ENCODE results near the gene ESR1. TPM values are rescaled to one million over a fixed set of nuclear protein-coding genes. Genes with fewer than 3 reads are reported as not detected.

ESR1 gene
- polyA plus RNA-seq, 1 of the 3 experiments (the other 2 are of a cell fraction): under 0.01 TPM

DNA sequence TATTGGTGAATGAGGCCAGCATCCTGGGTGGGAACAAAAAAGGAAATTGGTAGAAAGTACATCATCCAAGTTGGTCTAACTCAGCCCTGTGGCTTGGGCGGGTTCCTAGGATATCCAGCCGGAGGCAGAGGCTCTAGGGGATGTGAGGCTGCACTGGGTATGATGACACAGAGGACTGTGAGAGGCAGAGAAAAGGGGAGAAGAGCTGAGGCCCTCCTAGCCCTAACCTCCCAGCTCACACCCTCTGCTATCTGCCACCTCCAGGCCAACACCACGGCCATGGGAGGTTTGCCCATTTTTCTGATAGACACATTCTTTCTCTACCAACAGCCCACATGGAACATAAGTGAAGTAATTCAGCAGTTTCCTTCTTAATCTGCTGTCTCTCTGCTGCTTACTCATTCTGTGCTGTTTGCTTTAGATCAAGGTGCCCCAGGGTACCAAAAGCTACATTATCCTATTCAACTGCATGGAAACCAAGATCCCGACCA is 284.4 kb downstream of the ESR1 start:
- no peak for DNase-seq
- no peak overlapping the region for H2AFZ ChIP-seq (ENCODE audit: low read depth)
- no peak overlapping the region for H3K4me2 ChIP-seq
- H3K9me2 ChIP-seq: no peaks in the 10 kb centered on the region
- TF ChIP-seq NFIC (IDR thresholded peaks at IDR 0.05; ENCODE audit: borderline replicate concordance) (no peak), CHD2 (IDR thresholded peaks at IDR 0.05; ENCODE audit: low read length, partially characterized antibody) (no peak), RXRA (IDR thresholded peaks at IDR 0.05; ENCODE audit: borderline replicate concordance, low read depth) (no peak), POLR2AphosphoS5 (IDR thresholded peaks at IDR 0.05; ENCODE audit: low read depth, low read length) (no peak), TEAD4 (IDR thresholded peaks at IDR 0.05; ENCODE audit: borderline replicate concordance, insufficient read depth) (no peak), RFX5 (IDR thresholded peaks at IDR 0.05; ENCODE audit: low read length) (no peak)
- TF ChIP-seq, protein P1, sequence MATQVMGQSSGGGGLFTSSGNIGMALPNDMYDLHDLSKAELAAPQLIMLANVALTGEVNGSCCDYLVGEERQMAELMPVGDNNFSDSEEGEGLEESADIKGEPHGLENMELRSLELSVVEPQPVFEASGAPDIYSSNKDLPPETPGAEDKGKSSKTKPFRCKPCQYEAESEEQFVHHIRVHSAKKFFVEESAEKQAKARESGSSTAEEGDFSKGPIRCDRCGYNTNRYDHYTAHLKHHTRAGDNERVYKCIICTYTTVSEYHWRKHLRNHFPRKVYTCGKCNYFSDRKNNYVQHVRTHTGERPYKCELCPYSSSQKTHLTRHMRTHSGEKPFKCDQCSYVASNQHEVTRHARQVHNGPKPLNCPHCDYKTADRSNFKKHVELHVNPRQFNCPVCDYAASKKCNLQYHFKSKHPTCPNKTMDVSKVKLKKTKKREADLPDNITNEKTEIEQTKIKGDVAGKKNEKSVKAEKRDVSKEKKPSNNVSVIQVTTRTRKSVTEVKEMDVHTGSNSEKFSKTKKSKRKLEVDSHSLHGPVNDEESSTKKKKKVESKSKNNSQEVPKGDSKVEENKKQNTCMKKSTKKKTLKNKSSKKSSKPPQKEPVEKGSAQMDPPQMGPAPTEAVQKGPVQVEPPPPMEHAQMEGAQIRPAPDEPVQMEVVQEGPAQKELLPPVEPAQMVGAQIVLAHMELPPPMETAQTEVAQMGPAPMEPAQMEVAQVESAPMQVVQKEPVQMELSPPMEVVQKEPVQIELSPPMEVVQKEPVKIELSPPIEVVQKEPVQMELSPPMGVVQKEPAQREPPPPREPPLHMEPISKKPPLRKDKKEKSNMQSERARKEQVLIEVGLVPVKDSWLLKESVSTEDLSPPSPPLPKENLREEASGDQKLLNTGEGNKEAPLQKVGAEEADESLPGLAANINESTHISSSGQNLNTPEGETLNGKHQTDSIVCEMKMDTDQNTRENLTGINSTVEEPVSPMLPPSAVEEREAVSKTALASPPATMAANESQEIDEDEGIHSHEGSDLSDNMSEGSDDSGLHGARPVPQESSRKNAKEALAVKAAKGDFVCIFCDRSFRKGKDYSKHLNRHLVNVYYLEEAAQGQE (IDR thresholded peaks at IDR 0.05; ENCODE audit: low read depth, low read length): no peak
- H3K27ac ChIP-seq (ENCODE audit: low read depth in 2 of 2, low read length in 1 of 2): peak overlapping the region in 1 of 2 experiments; percentile 30; a peak in 1 of 4 replicates
- no peak overlapping the region for H3K9ac ChIP-seq
- no peaks in the 10 kb centered on the region for H3K27me3 ChIP-seq (ENCODE audit: insufficient read depth)
- H3K4me1 ChIP-seq (ENCODE audit: control insufficient read depth in 1 of 2, insufficient read depth in 2 of 2, low read depth in 1 of 2, low read length in 1 of 2): peaks cover 0 to 5% of the 10 kb centered on the region in 2 experiments; a peak in 3 of 4 replicates
- peaks cover 29% of the 10 kb centered on the region for H3F3A ChIP-seq (replicated peaks; ENCODE audit: insufficient read depth)
- no peaks in the 10 kb centered on the region for H3K36me3 ChIP-seq (replicated peaks in 1 of 2; ENCODE audit: control insufficient read depth in 1 of 2, insufficient read depth in 2 of 2, low read length in 1 of 2)
- WGBS (ENCODE audit: low lambda C conversion rate): 80% methylated on average over 4 of the region's 4 CpGs
- ChIA-PET POLR2A (no interaction called here), CTCF (interaction anchor here (0.5 to 1.0 kb wide), 2 partner anchors 8 to 530 kb away, joined by 3 read pairs; no protein-coding TSS in a partner anchor)
- no peak overlapping the region for H3K4me3 ChIP-seq (ENCODE audit: low read depth in 2 of 2, low read length in 1 of 2)
- no peaks in the 10 kb centered on the region for H3K9me3 ChIP-seq
- H4K20me1 ChIP-seq (ENCODE audit: insufficient read depth): no peaks in the 10 kb centered on the region
- no peaks in the 10 kb centered on the region for H3K79me2 ChIP-seq (ENCODE audit: insufficient read depth)

DNA sequence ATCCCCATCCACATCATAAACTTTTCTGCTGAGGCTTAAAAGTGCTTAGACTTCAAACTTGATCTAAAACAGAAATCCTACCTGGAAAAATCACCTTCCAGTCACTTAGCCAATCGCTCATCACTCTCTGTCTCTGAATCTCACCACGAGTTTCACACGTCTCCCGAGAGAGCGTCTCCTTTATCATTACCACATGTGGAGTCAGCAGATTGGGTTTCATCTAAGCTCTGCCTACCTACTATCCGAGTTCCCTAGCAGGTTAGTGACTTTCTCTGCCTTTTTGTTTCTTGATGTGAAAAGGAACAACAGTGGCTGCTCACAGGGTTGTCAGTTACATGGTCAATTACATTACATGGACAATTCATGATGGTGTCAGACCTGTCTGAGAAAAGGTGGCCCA is 286.2 kb downstream of the ESR1 start:
- H3K36me3 ChIP-seq (replicated peaks in 1 of 2; ENCODE audit: control insufficient read depth in 1 of 2, insufficient read depth in 2 of 2, low read length in 1 of 2): no peaks in the 10 kb centered on the region
- no peak overlapping the region for H3K9ac ChIP-seq
- POLR2A ChIA-PET: no interaction called here
- H3K4me1 ChIP-seq (ENCODE audit: control insufficient read depth in 1 of 2, insufficient read depth in 2 of 2, low read depth in 1 of 2, low read length in 1 of 2): peaks cover 6 to 13% of the 10 kb centered on the region in 2 experiments; a peak in 3 of 4 replicates
- no peaks in the 10 kb centered on the region for H3K9me3 ChIP-seq
- H3K79me2 ChIP-seq (ENCODE audit: insufficient read depth): no peaks in the 10 kb centered on the region
- no peak for DNase-seq
- no peaks in the 10 kb centered on the region for H4K20me1 ChIP-seq (ENCODE audit: insufficient read depth)
- CTCF ChIA-PET: no interaction called here
- H3K27me3 ChIP-seq (ENCODE audit: insufficient read depth): no peaks in the 10 kb centered on the region
- TF ChIP-seq NRF1 (IDR thresholded peaks at IDR 0.05; ENCODE audit: low read depth, low read length): no peak
- no peak for TF ChIP-seq MXI1 (IDR thresholded peaks at IDR 0.05; ENCODE audit: low read depth, low read length)
- no peak overlapping the region for H2AFZ ChIP-seq (ENCODE audit: low read depth)
- no peak overlapping the region for H3K4me3 ChIP-seq (ENCODE audit: low read depth in 2 of 2, low read length in 1 of 2)
- H3K27ac ChIP-seq (ENCODE audit: low read depth in 2 of 2, low read length in 1 of 2): no peak overlapping the region
- H3K9me2 ChIP-seq: no peaks in the 10 kb centered on the region
- peaks cover 36% of the 10 kb centered on the region for H3F3A ChIP-seq (replicated peaks; ENCODE audit: insufficient read depth)
- 85% methylated on average over 6 of the region's 6 CpGs for WGBS (ENCODE audit: low lambda C conversion rate)
- H3K4me2 ChIP-seq: no peak overlapping the region

All from SK-N-SH (cell line).